Stimulated activated CD4-positive, alpha-beta T cell treated with anti-CD3 and anti-CD28 coated beads, TNF-alpha, amount 100 ng/mL, for 48 hours (primary cell): ENCODE data around the gene UROC1.

ENCODE experiments used
- DNase-seq, 3 donors: peaks; one replicate each; pipeline ENCODE4 v3.0.0-alpha.2; 2020; ENCODE audit warnings: low read depth in 3 of 3

The UROC1 gene

DNA sequence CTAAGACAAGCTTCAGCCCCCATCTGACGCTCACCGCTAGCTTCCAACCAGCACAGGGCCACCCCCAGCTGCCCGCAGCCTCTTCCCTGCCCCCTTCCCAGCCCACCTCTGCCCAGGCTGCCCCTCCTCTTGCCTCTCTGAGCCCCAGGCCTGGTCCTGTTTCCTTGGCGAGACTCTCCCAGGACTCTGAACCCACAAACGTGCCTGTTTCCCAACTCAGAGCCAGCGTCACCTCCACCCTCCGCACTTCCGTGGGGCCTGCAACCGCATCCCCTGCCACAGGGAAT is 76.9 kb downstream of the UROC1 start:
- no peak for DNase-seq

DNA sequence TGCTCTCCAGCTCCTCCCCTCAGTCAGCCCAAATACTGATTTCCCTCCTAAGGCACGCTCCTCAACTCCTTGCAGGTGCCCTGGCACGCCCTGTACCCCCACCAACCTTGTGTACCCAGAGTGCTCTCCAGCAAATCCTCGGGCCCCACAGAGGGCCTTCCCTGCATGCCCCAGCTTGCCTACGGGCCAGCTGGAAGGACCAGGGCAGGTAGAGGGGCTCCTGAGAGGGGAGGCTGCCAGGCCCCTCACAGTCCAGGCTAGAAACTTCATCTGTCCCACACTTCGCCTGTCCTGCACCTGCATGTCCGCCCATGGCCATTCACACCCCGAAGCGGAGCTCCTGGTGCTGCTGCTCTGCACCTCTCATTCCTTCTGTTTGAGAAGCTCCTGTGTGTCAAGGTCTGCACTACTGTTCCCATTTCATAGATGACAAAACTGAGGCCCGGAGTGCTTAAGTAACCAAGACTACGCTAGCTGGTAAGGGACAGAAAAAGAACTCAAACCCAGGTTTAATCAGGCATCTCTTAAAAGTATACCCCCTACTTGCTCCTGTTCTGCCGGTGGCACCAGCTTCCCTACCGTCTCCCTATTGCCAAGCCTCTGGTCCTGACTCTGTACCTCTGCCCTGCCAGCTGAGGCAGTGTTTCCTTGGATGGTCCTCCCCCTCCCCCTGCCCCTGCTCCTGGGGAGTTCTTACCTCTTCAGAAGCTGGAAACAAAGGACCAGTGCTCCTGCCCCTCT is 77.4 kb downstream of the UROC1 start:
- no peak for DNase-seq

DNA sequence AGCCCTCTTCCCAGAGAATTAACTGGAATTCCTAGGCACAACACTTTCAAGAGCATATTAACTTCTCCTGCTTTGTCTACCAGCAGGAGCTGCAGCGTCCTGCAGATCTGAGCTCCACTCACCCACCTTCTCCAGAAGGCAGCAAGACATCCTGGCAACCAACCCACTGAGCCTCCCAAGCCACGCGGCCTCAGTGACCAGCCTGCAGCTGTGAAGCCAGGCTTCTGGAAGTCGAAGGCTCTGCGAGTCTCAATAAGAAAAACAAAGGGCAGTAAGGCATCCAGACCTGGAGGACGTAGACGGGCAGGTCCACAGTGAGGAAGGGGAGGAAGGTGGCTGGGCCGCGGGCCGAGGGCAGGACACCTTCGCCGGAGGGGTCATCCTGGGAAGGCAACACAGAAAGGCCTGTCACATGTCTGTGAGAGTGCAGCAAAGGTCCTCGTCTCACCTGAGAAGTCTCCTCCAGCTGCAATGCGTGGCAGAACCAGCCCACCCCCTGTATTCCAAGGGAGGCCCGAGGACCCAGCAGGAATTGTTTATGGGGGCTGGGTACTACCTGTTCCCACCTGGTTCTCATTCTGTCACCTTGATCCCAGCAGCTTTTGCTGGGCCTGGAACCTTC is 78.1 kb downstream of the UROC1 start:
- no peak for DNase-seq

DNA sequence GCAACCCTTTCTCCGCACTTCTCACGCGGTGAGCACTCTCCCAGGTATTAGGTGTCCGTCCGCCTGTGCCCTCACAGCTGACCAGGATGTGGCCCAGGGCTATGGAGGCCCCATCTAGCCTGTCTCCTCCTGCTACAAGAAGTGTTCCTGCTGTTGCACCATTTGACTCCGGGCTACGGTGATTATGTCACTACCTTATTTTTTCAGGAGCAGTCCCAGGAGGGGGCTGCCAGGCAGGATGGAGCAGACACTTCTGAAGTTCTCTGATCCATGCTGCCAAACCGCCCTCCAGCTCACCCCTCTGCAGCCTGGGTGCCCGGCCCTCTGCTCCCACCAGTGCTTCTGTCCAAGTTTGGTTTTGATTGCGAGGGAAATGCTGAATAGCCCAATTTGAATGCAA is 78.8 kb downstream of the UROC1 start:
- DNase-seq, result no peak

DNA sequence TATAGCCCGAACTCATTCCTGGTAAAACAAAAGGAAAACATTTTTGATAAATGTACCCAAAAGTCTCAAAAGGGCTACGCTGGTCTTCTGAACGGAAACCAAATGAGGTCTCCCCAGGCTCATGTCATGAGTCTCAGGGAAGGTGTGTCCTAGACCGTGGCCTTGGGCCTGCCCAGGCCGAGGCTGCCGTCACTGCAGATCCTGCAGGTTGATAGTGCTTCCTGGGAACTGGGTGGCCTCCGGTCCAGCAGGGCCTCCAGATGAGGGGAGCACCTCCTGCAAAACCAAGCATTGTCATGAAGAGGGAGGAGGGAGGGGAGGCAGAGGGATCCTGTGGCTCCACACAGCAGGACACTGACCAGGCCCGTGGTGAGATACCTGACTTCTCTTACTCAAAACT is 79.4 kb downstream of the UROC1 start:
- DNase-seq, result no peak

DNA sequence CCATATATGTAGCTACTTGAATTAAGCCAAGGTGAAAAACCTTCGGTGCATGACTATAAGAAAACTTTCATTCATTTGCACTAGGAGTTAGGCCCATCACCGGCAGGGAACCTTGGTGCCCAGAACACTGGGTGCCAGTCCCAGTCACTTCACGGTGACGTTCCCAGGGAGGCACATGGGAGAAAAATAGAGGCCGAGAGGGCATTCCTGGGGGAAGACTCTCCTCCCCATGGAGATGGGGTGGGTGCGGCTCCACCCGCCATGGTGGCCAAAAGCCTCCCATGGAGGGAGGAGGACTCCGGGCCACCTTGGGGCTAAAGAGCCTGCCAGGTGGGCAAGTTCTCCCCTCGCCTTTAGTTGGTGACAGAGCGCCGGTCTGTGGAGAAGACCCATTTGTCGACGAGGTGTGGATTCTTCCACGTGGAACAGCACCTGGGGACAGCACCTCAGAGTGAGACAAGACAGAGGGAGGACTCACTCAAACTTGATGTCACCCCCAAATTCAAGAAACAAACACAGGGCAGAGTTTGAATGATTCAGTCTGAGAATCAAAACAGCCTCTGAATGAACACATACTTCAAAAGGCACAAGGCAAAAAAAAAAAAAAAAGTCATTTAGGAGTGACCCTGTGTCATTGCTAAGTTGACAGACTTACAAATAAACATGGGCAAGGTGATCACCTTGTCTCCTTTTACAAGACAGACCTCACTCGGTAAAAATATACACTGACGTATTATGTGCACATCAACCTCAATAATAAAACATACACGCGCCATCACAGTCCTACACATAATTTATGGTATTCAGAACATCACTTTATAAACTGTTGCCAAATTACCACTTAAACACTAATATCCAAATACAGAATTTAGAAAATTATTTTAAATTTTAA is 80.5 kb downstream of the UROC1 start:
- DNase-seq, result no peak

DNA sequence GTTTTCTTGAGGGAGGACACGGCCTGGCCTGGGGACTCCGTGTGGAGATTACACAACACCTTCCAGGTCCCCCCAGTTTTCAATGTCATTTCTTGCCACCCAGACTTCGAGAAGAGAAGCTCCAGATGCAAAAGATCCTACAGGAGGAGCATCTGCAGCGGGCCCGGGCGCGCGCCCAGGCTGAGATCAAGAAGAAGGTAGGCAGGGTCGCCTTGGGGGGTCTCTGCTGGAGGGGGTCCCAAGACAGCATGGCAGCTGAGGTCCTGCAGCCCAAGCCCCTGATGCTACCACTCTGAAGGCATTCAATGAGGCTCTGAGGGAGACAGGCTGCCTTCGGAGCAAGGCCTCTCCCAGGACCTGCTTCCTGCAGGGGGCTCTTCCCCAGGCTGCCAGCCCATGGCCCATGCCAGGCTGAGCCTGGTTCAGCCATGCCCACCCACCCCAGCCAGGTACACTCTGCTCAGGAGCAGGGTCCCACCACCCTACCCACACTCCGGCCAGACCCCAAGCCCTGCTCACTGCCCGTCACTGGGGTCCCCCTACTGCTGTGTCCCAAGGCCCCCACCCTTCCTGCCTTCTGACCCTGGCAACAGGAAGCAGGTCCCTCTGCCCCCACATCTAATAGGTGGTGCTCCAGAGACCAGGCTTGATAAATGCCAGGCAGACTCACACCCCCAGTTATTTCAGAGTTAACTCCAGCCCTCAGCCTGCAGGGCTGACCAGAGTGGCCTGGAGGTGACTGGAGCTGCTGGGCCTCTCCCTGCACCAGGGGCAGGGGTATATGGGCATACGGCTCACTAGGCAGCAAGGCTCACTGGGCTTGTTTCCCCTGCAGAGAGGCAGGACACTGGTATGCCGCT is 81.9 kb downstream of the UROC1 start:
- no peak for DNase-seq

DNA sequence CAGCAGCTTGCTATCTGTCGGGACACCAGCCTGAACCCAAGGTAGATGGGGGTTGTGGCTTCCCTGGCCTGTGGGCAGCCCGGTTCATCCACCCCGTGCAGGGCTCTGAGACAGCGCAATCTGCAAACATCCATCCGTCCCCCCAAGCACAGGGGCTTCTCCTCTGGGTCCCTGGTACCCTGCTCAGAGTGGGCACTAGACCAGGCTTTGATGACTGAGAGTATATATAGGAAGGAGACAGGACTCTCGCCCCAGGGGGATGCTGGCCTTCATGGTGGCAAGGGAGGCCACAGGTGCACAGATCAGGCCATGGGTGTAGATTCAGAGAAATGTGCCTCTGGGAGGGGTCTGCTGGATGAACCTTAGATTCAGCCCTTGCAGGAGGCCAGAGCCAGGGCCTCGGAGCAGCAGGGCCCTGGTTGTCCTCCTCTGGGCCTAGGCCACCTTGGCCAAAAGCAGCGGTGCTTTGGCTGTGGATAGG is 82.6 kb downstream of the UROC1 start:
- DNase-seq, result no peak

DNA sequence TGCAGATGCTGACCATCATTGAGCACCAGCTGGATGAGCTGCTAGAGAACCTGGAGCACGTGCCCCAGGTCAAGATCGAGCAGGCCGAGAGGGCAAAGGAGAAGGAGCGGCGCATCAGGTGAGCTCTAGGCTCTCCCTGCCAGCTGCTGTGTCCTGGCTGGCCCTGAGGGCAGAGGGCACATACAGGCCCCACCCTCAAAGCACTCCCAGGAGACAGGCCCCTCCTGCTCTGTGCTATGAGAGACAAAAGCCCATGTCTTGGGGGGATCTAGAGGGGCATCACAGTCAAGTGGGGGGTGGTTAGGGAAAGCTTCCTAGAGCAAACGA is 83.3 kb downstream of the UROC1 start:
- no peak for DNase-seq

DNA sequence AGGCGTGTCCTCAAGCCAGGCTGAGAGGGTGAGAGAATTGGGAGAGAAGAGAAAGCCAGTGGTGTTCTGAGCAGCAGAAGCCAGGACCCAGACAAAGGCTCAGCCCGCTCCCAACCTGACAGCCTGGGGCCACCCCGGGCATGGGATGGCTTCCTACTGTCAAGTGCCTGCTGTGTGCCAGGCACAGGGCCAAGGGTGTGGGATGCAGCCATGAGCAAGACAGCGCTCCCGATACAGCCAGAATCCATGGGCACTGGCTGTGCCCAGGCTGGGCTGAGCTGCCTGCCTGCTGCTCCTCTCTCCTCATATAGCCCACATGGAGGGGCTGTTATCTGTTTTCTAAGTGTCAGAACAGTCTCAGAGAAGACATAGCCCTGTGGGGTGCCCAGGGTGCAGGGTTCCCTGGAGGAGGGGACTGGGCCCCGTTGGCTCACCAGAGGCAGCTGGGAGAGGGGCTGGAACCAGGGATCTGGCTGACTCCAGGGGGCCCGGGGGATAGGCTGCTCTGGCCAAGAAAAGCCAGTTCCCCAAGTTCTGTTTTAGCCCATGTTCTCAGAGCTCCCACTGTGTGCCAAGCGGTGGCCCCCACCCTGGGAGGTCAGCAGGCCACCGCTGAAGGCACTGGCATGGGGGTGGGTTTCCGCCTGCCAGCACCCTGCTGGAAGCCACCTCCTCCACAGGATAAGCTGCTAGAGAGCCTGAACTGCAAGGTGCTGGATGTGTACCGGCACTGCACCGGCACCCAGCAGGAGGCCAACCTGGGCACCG is 83.9 kb downstream of the UROC1 start:
- DNase-seq, result no peak

DNA sequence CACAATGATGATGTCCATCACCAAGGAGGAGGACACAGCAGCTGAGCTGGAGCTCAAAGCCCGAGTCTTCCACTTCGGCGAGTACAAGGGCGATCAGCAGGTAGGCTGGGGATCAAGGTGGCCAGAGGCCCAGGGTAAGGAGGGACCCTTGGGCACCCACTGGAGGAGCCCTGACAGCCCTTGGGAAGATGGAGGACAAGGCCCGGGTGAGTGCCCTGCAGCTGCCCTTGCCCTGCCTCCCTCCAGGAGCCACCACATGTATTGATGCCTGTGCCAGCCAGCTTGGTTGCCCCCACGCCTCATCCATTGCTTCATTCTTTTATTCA is 84.5 kb downstream of the UROC1 start:
- DNase-seq, result no peak

DNA sequence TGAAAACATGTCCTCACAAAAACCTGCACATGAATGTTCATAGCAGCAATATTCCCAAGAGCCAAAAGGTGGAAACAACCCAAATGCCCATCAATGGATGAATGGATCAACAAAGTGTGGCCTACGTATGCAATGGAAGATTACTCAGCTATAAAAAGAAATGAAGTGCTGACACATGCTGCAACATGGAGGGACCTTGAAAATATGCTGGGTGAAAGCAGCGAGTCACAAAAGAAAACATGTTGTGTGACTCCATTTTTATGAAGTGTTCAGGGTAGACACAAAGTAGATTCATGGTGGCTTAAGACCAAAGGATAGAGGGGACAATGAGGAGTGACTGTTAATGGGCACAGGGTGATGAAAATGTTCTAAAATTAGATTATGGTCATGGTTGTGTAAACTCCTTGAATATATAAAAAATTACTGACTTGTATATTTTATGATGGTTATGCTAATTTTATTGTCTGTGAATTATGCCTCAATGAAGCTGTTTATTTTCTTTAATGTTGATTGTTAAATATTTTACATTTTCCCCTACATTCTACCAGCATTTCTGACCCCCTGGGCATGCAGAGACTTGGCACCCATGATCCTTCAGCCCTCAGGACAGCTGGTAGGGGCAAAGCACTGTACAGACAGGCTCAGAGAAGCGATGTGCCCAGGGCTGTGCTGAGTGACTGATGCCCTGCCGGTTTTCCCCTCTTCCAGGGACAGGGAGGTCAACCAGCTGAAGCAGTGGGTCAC is 85.0 kb downstream of the UROC1 start:
- no peak for DNase-seq
